SK-N-SH treated with all-trans-retinoic acid at 6 μM for 48 hours (cell line): ENCODE measurements around the gene CAPN11.

Source experiments
- ATAC-seq: fragments of 200-7000 bp; cut with Tn5 transposase; 3 replicates; pipeline ENCODE4 v1.9.1; 2020; ENCODE audit warnings: mild to moderate bottlenecking, moderate library complexity
- ARNTL ChIP-seq: fragments of 450-650 bp; formaldehyde crosslinking; IDR thresholded peaks from 2 replicates; pipeline ENCODE4 v1.5.0; 2020; ENCODE audit warnings: low read depth, mild to moderate bottlenecking, moderate library complexity, borderline replicate concordance
- BACH2 ChIP-seq: fragments of 250-450 bp; sonication (Bioruptor Pico); IDR thresholded peaks from 2 replicates; pipeline ENCODE4 v1.9.0; 2021; ENCODE audit warnings: mild to moderate bottlenecking, borderline replicate concordance
- CSDC2 ChIP-seq: fragments of 250-450 bp; sonication (Bioruptor Pico); IDR thresholded peaks from 2 replicates; pipeline ENCODE4 v1.5.0; 2020; ENCODE audit warnings: mild to moderate bottlenecking, moderate library complexity
- ESRRG ChIP-seq: fragments of 250-450 bp; sonication (Bioruptor Pico); IDR thresholded peaks from 2 replicates; pipeline ENCODE4 v1.6.1; 2021; ENCODE audit warnings: mild to moderate bottlenecking
- GLIS3 ChIP-seq: fragments of 250-450 bp; sonication (Bioruptor Pico); IDR thresholded peaks from 2 replicates; pipeline ENCODE4 v1.5.0; 2020; ENCODE audit warnings: mild to moderate bottlenecking, moderate library complexity
- ISL1 ChIP-seq: fragments of 250-450 bp; sonication (Bioruptor Pico); IDR thresholded peaks from 2 replicates; pipeline ENCODE4 v2.1.2; 2022; ENCODE audit warnings: mild to moderate bottlenecking, moderate library complexity
- OSR1 ChIP-seq: fragments of 250-450 bp; sonication (Bioruptor Pico); IDR thresholded peaks from 2 replicates; pipeline ENCODE4 v1.8.0; 2022; ENCODE audit warnings: moderate library complexity, mild to moderate bottlenecking, inconsistent platforms
- PPARA ChIP-seq: fragments of 250-450 bp; sonication (Bioruptor Pico); IDR thresholded peaks from 2 replicates; pipeline ENCODE4 v1.5.0; 2020; ENCODE audit warnings: mild to moderate bottlenecking, borderline replicate concordance
- RARB ChIP-seq: fragments of 250-450 bp; sonication (Bioruptor Pico); IDR thresholded peaks from 2 replicates; pipeline ENCODE4 v1.8.0; 2021; ENCODE audit warnings: mild to moderate bottlenecking, moderate library complexity
- SNAI2 ChIP-seq: fragments of 250-450 bp; sonication (Bioruptor Pico); IDR thresholded peaks from 2 replicates; pipeline ENCODE4 v1.5.0; 2020; ENCODE audit warnings: mild to moderate bottlenecking, moderate library complexity
- TCF4 ChIP-seq: fragments of 250-450 bp; sonication (Bioruptor Pico); IDR thresholded peaks from 2 replicates; pipeline ENCODE4 v1.8.0; 2021; ENCODE audit warnings: mild to moderate bottlenecking, moderate library complexity, borderline replicate concordance
- TOX ChIP-seq: fragments of 250-450 bp; sonication (Bioruptor Pico); IDR thresholded peaks from 2 replicates; pipeline ENCODE4 v1.8.0; 2021; ENCODE audit warnings: mild to moderate bottlenecking, moderate library complexity, borderline replicate concordance
- ZC3H10 ChIP-seq: fragments of 250-450 bp; sonication (Bioruptor Pico); IDR thresholded peaks from 2 replicates; pipeline ENCODE4 v1.5.1; 2021; ENCODE audit warnings: mild to moderate bottlenecking, moderate library complexity
- ZFP3 ChIP-seq: fragments of 250-450 bp; sonication (Bioruptor Pico); IDR thresholded peaks from 2 replicates; pipeline ENCODE4 v1.5.0; 2020; ENCODE audit warnings: mild to moderate bottlenecking, moderate library complexity
- ZFP30 ChIP-seq: fragments of 450-650 bp; formaldehyde crosslinking; IDR thresholded peaks from 2 replicates; pipeline ENCODE4 v1.5.0; 2022; ENCODE audit warnings: mild to moderate bottlenecking, moderate library complexity
- ZNF565 ChIP-seq: fragments of 450-650 bp; formaldehyde crosslinking; conservative IDR thresholded peaks from 2 replicates; pipeline ENCODE4 v1.5.0; 2020; ENCODE audit warnings: low read depth, mild to moderate bottlenecking, moderate library complexity
- ZNF70 ChIP-seq: fragments of 450-650 bp; formaldehyde crosslinking; IDR thresholded peaks from 2 replicates; pipeline ENCODE4 v1.5.0; 2020; ENCODE audit warnings: mild to moderate bottlenecking, moderate library complexity
- ZNF8 ChIP-seq: fragments of 450-650 bp; formaldehyde crosslinking; IDR thresholded peaks from 2 replicates; pipeline ENCODE4 v1.5.0; 2020; ENCODE audit warnings: mild to moderate bottlenecking, moderate library complexity
- TF ChIP-seq, protein P1 (sequence below): fragments of 250-450 bp; sonication (Bioruptor Pico); IDR thresholded peaks from 2 replicates; pipeline ENCODE4 v1.8.0; 2020; ENCODE audit warnings: mild to moderate bottlenecking, moderate library complexity, borderline replicate concordance
- TF ChIP-seq, protein P2 (sequence below): fragments of 250-450 bp; sonication (Bioruptor Pico); IDR thresholded peaks from 2 replicates; pipeline ENCODE4 v1.8.0; 2021; ENCODE audit warnings: low read depth, mild to moderate bottlenecking, moderate library complexity, borderline replicate concordance
- TF ChIP-seq, protein P3 (sequence below): fragments of 250-450 bp; sonication (Bioruptor Pico); IDR thresholded peaks from 2 replicates; pipeline ENCODE4 v1.5.1; 2021; ENCODE audit warnings: mild to moderate bottlenecking, moderate library complexity

Gene CAPN11

DNA sequence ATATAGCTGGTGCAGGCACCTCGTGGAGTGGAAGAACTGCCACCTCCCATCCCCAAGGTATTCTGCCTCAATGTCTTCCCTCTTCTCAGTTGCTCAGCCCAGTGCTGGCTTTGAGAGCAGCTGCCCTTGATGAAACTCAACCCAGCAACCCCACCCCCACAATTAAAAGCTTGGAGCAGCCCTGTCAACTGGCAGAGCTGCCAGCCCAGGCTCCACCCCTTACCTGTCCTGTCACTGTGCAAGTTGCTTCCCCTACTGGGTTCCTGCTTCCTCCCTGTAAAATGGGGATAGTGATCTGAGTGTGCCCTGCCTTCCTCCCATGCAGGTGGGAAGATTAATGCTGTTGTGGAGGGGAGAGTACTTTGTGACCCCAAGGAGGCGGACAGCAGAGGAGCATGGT is 26.7 kb upstream of the CAPN11 start:
- no peak for TF ChIP-seq CSDC2 (CRISPR knock-in tag)
- no peak for TF ChIP-seq ZFP3
- no peak for TF ChIP-seq ESRRG (CRISPR knock-in tag)
- no peak for TF ChIP-seq GLIS3 (CRISPR knock-in tag)
- TF ChIP-seq OSR1 (CRISPR knock-in tag), result no peak
- TF ChIP-seq BACH2, result no peak
- TF ChIP-seq ARNTL (CRISPR knock-in tag), result no peak
- TF ChIP-seq TCF4, result no peak
- TF ChIP-seq, protein P1, sequence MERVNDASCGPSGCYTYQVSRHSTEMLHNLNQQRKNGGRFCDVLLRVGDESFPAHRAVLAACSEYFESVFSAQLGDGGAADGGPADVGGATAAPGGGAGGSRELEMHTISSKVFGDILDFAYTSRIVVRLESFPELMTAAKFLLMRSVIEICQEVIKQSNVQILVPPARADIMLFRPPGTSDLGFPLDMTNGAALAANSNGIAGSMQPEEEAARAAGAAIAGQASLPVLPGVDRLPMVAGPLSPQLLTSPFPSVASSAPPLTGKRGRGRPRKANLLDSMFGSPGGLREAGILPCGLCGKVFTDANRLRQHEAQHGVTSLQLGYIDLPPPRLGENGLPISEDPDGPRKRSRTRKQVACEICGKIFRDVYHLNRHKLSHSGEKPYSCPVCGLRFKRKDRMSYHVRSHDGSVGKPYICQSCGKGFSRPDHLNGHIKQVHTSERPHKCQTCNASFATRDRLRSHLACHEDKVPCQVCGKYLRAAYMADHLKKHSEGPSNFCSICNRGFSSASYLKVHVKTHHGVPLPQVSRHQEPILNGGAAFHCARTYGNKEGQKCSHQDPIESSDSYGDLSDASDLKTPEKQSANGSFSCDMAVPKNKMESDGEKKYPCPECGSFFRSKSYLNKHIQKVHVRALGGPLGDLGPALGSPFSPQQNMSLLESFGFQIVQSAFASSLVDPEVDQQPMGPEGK (CRISPR knock-in tag), result no peak
- no peak for TF ChIP-seq ZNF565 (CRISPR knock-in tag)
- no peak for TF ChIP-seq ZNF70 (CRISPR knock-in tag)

DNA sequence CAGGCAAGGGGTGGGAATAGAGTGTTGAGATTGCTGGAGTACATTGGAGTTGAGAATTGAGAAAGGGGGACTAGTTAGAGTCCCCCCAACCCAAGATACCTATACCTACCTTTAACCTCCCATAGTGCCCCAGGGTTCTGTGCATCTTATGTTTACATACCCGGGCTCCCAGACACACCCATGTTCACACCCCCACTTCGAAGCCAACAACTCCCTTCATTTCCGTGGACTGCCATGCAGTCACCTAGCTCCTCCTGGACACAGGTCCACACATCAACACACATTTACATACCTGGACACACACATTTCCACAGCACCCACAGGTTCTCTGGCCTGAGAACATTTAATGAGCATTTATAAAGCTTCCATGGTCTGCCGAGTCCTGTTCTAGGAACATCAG is 26.1 kb upstream of the CAPN11 start:
- TF ChIP-seq OSR1 (CRISPR knock-in tag), result no peak
- TF ChIP-seq ZNF8 (CRISPR knock-in tag), result no peak
- no peak for TF ChIP-seq ZFP30
- no peak for TF ChIP-seq TOX (CRISPR knock-in tag)
- no peak for TF ChIP-seq ARNTL (CRISPR knock-in tag)
- no peak for TF ChIP-seq ZC3H10 (CRISPR knock-in tag)
- TF ChIP-seq, protein P2, sequence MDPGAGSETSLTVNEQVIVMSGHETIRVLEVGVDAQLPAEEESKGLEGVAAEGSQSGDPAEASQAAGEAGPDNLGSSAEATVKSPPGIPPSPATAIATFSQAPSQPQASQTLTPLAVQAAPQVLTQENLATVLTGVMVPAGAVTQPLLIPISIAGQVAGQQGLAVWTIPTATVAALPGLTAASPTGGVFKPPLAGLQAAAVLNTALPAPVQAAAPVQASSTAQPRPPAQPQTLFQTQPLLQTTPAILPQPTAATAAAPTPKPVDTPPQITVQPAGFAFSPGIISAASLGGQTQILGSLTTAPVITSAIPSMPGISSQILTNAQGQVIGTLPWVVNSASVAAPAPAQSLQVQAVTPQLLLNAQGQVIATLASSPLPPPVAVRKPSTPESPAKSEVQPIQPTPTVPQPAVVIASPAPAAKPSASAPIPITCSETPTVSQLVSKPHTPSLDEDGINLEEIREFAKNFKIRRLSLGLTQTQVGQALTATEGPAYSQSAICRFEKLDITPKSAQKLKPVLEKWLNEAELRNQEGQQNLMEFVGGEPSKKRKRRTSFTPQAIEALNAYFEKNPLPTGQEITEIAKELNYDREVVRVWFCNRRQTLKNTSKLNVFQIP (CRISPR knock-in tag), result no peak
- no peak for TF ChIP-seq ZFP3
- no peak for TF ChIP-seq BACH2
- no peak for TF ChIP-seq SNAI2 (CRISPR knock-in tag)
- no peak for TF ChIP-seq ZNF70 (CRISPR knock-in tag)
- no peak for TF ChIP-seq TCF4
- no peak for TF ChIP-seq ZNF565 (CRISPR knock-in tag)
- TF ChIP-seq PPARA (CRISPR knock-in tag), result no peak
- no peak for TF ChIP-seq ISL1 (CRISPR knock-in tag)
- no peak for TF ChIP-seq GLIS3 (CRISPR knock-in tag)
- TF ChIP-seq, protein P3, sequence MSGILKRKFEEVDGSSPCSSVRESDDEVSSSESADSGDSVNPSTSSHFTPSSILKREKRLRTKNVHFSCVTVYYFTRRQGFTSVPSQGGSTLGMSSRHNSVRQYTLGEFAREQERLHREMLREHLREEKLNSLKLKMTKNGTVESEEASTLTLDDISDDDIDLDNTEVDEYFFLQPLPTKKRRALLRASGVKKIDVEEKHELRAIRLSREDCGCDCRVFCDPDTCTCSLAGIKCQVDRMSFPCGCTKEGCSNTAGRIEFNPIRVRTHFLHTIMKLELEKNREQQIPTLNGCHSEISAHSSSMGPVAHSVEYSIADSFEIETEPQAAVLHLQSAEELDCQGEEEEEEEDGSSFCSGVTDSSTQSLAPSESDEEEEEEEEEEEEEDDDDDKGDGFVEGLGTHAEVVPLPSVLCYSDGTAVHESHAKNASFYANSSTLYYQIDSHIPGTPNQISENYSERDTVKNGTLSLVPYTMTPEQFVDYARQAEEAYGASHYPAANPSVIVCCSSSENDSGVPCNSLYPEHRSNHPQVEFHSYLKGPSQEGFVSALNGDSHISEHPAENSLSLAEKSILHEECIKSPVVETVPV (CRISPR knock-in tag), result no peak
- no peak for TF ChIP-seq RARB (CRISPR knock-in tag)
- TF ChIP-seq, protein P1 (CRISPR knock-in tag), result no peak
- TF ChIP-seq, all 23 proteins: peak for 0
- ATAC-seq, result no peak

More for the DNA sequence above, 26.7 kb upstream of the CAPN11 start:
- ATAC-seq, result no peak

DNA sequence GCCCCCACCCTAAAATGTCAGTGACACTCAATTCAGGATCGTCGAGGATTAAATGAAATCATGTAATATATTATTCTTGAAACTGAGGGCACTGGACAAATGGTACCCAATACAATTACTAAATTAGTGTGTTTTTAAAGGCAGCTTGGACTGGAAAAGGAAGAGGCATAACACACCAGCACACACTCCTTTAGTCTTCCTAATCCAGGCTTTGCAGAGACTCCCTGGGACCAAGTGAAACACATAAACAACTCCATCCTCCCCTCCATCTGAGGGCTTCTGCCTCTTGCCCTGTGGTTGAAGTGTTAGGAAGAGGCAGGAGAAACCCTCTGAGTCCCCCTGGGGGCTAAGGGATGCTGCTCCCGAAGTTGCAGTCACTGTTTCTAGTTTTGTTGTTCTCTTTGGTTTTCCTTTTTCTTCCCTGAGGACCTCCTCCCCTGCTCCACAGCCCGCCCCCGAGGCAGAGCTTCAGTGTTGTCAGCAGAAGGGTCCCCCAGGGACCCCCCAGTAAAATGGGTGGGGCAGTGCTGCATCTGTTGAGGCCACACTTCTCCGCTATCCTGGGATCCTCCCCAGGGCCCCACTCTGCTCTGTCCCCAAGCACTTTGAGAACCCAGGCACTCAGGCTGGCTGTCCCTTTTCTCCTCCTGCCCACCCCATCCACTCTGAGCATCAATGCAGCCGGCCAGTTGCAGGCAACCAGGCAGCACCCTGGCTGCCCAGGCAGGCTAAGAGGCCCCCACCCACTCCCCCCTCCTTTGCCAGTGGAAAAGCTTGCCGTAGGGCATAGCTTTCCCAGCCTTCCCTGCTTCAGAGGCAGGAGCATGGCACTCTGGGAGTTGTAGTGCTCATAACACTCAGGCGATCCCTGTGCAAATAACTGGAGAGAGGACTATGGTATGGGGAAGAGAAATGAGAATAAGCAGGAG is 25.4 kb upstream of the CAPN11 start:
- TF ChIP-seq, protein P1 (CRISPR knock-in tag), result no peak
- peak; percentile 99 for ATAC-seq
